ENCODE measurements around the gene PRPF40A. TPM values are rescaled to one million over a fixed set of nuclear protein-coding genes. Genes with fewer than 3 reads are reported as not detected.

Gene PRPF40A
- total and polyA plus RNA-seq, 2 of the 13 experiments (the other 11 are each of a cell fraction or from before 2014, with no cell fraction given): 146 to 207 TPM

DNA sequence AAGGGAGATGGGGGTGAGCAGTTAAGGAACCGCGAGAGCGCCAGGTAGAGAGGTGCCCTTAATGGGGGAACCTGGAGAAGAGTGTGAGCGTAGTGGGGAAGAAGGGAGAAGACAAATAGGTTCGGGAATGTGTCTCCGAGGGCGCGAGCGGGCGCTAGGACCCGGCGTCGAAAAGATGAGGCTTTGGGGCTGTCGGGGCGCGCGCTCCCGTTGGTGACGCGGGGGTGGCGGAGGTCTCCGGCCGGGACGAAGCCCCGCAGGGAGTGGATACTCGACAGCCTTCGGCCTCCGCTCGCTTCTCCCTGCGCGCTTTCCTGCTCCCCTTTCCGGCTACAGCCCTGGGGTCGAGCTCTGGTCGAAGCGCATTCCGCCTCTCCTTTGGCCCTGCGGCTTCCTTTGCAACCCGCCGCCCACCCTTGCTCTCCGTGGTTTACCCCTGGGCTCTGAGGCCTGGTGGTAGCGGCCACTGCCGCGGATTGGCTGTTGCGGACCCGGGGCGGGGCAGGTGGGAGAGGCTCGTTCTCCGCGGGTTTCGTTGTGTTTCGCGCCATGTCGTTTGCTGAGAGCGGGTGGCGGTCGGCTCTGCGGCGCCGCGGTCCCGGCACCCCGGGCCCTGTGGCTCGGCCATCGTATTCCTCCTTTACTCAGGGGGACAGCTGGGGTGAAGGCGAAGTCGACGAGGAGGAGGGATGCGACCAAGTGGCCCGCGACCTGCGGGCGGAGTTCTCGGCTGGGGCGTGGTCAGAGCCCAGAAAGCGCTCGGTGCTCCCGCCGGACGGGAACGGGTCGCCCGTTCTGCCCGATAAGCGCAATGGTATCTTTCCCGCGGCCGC is 1.0 kb upstream of the PRPF40A start, which contains the start of gene ARL6IP6 (continued):
- TF ChIP-seq, protein P1, sequence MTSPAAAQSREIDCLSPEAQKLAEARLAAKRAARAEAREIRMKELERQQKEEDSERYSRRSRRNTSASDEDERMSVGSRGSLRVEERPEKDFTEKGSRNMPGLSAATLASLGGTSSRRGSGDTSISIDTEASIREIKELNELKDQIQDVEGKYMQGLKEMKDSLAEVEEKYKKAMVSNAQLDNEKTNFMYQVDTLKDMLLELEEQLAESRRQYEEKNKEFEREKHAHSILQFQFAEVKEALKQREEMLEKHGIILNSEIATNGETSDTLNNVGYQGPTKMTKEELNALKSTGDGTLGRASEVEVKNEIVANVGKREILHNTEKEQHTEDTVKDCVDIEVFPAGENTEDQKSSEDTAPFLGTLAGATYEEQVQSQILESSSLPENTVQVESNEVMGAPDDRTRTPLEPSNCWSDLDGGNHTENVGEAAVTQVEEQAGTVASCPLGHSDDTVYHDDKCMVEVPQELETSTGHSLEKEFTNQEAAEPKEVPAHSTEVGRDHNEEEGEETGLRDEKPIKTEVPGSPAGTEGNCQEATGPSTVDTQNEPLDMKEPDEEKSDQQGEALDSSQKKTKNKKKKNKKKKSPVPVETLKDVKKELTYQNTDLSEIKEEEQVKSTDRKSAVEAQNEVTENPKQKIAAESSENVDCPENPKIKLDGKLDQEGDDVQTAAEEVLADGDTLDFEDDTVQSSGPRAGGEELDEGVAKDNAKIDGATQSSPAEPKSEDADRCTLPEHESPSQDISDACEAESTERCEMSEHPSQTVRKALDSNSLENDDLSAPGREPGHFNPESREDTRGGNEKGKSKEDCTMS (CRISPR knock-in tag; conservative IDR thresholded peaks at IDR 0.05): no peak
- TF ChIP-seq, protein P2, sequence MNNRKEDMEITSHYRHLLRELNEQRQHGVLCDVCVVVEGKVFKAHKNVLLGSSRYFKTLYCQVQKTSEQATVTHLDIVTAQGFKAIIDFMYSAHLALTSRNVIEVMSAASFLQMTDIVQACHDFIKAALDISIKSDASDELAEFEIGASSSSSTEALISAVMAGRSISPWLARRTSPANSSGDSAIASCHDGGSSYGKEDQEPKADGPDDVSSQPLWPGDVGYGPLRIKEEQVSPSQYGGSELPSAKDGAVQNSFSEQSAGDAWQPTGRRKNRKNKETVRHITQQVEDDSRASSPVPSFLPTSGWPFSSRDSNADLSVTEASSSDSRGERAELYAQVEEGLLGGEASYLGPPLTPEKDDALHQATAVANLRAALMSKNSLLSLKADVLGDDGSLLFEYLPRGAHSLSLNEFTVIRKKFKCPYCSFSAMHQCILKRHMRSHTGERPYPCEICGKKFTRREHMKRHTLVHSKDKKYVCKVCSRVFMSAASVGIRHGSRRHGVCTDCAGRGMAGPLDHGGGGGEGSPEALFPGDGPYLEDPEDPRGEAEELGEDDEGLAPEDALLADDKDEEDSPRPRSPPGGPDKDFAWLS (CRISPR knock-in tag; IDR thresholded peaks at IDR 0.05; ENCODE audit: borderline replicate concordance): no peak; the same call in 1 of the 2 replicates
- TF ChIP-seq, protein P3, sequence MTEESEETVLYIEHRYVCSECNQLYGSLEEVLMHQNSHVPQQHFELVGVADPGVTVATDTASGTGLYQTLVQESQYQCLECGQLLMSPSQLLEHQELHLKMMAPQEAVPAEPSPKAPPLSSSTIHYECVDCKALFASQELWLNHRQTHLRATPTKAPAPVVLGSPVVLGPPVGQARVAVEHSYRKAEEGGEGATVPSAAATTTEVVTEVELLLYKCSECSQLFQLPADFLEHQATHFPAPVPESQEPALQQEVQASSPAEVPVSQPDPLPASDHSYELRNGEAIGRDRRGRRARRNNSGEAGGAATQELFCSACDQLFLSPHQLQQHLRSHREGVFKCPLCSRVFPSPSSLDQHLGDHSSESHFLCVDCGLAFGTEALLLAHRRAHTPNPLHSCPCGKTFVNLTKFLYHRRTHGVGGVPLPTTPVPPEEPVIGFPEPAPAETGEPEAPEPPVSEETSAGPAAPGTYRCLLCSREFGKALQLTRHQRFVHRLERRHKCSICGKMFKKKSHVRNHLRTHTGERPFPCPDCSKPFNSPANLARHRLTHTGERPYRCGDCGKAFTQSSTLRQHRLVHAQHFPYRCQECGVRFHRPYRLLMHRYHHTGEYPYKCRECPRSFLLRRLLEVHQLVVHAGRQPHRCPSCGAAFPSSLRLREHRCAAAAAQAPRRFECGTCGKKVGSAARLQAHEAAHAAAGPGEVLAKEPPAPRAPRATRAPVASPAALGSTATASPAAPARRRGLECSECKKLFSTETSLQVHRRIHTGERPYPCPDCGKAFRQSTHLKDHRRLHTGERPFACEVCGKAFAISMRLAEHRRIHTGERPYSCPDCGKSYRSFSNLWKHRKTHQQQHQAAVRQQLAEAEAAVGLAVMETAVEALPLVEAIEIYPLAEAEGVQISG (CRISPR knock-in tag; IDR thresholded peaks at IDR 0.05): peak; percentile 79
- TF ChIP-seq, protein P4, sequence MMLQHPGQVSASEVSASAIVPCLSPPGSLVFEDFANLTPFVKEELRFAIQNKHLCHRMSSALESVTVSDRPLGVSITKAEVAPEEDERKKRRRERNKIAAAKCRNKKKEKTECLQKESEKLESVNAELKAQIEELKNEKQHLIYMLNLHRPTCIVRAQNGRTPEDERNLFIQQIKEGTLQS (CRISPR knock-in tag; IDR thresholded peaks at IDR 0.05): no peak
- TF ChIP-seq PRPF4 (IDR thresholded peaks at IDR 0.05; ENCODE audit: low read depth, low read length, poor library complexity, severe bottlenecking) (no peak), ZNF136 (CRISPR knock-in tag; IDR thresholded peaks at IDR 0.05; ENCODE audit: low read depth) (peak; percentile 33; the same call in 1 of the 2 replicates), ZSCAN30 (CRISPR knock-in tag; IDR thresholded peaks at IDR 0.05) (0 out of 2 replicates have a peak, but pooled peaks have one; percentile 78), POLR2AphosphoS2 (IDR thresholded peaks at IDR 0.05; ENCODE audit: low read depth, low read length) (no peak), ZNF674 (CRISPR knock-in tag; IDR thresholded peaks at IDR 0.05; ENCODE audit: low read depth) (peak; percentile 81; the same call in 1 of the 2 replicates)
- TF ChIP-seq, protein P5, sequence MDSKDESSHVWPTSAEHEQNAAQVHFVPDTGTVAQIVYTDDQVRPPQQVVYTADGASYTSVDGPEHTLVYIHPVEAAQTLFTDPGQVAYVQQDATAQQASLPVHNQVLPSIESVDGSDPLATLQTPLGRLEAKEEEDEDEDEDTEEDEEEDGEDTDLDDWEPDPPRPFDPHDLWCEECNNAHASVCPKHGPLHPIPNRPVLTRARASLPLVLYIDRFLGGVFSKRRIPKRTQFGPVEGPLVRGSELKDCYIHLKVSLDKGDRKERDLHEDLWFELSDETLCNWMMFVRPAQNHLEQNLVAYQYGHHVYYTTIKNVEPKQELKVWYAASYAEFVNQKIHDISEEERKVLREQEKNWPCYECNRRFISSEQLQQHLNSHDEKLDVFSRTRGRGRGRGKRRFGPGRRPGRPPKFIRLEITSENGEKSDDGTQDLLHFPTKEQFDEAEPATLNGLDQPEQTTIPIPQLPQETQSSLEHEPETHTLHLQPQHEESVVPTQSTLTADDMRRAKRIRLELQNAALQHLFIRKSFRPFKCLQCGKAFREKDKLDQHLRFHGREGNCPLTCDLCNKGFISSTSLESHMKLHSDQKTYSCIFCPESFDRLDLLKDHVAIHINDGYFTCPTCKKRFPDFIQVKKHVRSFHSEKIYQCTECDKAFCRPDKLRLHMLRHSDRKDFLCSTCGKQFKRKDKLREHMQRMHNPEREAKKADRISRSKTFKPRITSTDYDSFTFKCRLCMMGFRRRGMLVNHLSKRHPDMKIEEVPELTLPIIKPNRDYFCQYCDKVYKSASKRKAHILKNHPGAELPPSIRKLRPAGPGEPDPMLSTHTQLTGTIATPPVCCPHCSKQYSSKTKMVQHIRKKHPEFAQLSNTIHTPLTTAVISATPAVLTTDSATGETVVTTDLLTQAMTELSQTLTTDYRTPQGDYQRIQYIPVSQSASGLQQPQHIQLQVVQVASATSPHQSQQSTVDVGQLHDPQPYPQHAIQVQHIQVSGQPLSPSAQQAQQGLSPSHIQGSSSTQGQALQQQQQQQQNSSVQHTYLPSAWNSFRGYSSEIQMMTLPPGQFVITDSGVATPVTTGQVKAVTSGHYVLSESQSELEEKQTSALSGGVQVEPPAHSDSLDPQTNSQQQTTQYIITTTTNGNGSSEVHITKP (CRISPR knock-in tag; IDR thresholded peaks at IDR 0.05; ENCODE audit: low read depth): peak; percentile 99
- TF ChIP-seq, protein P6, sequence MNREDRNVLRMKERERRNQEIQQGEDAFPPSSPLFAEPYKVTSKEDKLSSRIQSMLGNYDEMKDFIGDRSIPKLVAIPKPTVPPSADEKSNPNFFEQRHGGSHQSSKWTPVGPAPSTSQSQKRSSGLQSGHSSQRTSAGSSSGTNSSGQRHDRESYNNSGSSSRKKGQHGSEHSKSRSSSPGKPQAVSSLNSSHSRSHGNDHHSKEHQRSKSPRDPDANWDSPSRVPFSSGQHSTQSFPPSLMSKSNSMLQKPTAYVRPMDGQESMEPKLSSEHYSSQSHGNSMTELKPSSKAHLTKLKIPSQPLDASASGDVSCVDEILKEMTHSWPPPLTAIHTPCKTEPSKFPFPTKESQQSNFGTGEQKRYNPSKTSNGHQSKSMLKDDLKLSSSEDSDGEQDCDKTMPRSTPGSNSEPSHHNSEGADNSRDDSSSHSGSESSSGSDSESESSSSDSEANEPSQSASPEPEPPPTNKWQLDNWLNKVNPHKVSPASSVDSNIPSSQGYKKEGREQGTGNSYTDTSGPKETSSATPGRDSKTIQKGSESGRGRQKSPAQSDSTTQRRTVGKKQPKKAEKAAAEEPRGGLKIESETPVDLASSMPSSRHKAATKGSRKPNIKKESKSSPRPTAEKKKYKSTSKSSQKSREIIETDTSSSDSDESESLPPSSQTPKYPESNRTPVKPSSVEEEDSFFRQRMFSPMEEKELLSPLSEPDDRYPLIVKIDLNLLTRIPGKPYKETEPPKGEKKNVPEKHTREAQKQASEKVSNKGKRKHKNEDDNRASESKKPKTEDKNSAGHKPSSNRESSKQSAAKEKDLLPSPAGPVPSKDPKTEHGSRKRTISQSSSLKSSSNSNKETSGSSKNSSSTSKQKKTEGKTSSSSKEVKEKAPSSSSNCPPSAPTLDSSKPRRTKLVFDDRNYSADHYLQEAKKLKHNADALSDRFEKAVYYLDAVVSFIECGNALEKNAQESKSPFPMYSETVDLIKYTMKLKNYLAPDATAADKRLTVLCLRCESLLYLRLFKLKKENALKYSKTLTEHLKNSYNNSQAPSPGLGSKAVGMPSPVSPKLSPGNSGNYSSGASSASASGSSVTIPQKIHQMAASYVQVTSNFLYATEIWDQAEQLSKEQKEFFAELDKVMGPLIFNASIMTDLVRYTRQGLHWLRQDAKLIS (CRISPR knock-in tag; IDR thresholded peaks at IDR 0.05): no peak

Data from HepG2 (cell line).